GM19238 (cell line): ENCODE data around the gene TMEM138.

ENCODE experiments used
- DNase-seq: peaks from one replicate; pipeline ENCODE4 v3.0.0; 2011; ENCODE audit warnings: low spot score; ENCODE audit not compliant: insufficient read length

Gene TMEM138

DNA sequence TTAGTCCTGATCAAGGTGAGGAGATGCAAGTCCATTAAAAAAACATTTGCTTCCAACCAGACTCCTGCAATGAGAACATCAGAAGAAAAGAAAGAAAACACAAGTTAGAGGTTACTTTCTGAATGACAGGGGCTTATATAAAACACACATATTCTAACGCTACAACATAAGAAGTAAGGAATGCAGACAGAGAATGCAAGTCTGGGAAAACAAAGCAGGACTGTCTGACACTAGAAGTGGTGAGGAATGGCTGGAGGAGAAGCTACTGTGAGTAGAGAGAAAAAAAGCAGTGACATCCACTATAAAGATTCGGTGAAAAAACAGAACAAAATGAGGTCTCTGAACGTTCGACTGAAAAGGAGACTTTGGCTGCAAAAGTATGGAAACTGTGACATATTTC is 42.5 kb downstream of the TMEM138 start:
- DNase-seq = no peak

DNA sequence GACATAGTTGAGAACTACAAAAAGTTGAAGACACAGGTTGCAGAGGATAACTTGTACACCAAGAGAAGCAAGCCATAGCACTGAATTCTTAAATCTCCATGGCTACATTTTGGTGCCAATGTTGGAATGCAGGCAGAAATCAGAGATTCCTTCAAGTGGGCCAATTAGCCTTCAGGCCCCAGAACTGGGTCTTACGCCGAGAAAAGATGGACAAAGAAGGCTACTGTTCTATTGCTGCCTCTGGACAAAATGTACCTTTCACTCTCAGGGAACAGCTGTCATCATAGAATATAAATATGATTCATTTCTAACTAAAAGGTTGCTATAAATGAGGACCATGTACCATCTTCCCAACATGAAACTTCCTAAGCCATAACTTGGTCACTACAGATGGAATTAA is 43.9 kb downstream of the TMEM138 start:
- no peak for DNase-seq

DNA sequence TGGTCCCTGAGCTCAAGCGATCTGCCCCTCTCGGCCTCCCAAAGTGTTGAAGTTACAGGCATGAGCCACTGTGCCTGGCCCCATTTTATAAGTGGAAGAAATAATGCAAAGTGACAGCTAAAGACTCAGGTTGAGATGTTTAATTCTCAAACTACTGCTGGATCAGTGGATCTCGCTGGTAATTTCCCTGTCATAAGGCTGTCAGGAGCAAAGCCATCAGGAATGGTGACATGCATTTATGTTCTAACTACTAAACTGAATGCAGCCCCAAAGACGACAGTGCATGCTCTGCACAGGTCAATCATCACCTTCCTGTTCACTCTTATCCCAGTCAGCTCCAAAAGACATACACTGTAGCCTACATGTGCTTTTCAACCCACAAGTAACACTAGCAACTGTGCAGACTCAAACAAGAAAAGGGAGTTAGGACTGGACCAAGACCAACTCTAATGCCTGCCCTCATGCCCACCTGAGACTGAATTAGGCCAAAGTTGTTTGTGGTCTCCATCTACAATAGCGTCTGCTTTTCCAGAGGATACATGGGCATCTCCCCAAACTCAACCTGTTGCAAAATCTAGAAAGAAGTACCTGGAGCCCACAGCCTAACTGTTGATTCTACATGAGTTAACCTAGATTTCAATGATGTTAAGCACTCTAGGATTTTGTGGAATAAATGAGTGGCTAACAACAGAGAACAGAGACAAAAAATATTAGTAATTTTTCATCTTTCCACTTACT is 45.0 kb downstream of the TMEM138 start:
- DNase-seq = no peak

DNA sequence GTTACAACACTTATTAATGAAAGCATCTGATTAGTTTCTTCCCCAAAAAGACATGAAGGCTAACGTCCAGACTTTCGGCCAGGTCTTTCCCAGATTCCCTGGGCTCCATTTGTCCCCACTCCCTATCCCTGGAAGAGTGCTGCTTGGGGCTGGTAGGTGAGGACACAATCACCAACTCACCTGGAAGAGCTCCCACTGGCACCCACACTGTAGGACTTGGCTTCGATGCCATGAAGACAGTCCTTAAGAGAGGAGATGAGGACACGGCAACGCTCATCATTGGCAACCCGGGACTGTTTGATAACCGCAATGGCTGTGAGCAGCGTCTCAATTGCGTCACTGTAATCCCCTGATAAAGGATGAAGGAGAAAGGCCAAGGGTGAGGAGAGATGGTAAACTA is 49.4 kb downstream of the TMEM138 start:
- no peak for DNase-seq

DNA sequence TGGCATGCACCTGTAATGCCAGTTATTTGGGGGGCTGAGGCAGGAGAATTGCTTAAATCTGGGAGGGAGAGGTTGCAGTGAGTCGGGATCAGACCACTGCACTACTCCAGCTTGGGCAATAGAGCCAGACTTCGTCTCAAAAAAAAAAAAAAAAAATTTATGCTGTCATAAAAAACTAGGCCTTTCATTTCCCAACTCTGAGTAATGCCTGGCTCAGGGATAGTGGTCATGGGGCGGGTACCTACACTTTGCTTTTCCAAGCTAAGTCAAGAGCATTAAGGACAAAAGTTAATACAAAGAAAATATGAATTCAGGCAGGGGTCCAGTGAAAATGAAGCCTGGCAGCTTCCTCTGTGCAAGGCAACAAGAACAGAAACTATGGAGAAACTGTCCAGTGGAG is 51.3 kb downstream of the TMEM138 start:
- DNase-seq = no peak

DNA sequence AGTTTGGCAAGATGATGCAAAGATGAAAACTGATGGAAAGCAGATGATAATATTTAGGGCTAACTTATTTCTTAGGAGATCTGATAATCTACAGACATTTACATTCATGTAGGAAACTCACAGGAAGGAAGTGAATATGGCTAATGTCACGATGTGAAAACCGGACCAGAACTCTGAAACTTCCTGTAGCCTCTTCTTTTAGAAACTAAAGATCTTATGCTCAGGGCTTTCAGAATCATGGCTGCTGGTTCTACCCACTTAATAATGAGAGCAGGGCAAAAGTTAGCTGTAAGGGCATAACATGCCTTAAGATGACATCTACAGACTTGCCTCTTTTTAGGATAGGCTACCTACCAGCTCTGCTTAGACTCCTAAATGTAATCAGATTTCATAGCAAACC is 52.4 kb downstream of the TMEM138 start:
- no peak for DNase-seq

DNA sequence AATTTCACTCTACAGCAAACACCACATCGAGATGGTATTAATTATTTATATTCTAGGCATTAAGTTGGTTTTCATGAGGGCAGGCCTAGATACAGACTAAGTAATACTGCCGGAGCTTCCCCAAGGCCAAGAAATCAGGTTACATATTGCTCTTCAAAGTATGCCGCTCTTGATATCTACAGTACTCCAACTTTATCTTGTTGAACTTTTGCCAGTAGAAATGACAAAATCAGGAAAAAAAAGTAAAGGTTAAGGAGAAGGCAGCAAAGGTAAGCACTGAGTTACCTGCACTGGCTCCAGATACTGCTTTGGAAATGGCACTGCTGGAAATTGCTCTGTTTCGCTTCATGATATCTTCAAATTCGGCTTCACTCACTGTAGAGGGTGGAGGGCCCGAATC is 53.2 kb downstream of the TMEM138 start:
- no peak for DNase-seq

DNA sequence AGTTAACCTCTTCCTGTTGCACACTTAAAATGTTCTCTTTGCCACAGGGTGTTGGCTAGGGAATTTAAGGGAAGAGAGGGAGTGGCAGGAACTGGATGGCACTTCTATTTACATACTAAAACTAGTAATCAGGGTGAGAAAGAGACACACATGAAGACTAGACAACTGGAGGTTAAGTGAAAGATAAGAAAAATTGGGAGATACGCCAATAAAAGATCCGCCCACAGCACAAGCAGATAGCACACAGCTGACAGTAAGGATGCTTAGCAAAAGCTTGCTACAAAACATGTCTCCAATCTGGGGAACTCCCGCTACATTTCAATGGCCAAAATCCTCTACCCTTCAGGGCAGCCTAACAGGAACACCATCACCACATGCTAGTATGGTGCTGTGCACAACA is 54.8 kb downstream of the TMEM138 start:
- no peak for DNase-seq

DNA sequence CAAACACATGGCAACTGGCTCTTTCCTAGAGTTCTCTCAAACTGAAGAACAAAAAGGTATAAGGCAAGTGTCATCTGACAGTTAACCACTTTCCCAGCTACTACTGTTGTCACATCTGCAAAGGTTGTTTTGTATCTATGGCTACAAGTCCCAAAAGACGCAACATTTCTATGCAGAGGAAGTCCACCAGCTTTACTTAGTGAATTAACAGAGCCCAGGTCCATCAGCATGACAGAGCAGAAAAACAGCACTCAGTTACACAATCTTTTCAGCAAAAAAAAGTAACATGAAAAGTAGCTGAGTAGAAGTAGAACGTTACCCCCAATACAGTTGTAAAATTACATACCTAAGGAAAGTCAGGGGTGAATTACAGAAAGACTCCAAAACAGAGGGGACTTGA is 55.5 kb downstream of the TMEM138 start:
- DNase-seq = no peak

DNA sequence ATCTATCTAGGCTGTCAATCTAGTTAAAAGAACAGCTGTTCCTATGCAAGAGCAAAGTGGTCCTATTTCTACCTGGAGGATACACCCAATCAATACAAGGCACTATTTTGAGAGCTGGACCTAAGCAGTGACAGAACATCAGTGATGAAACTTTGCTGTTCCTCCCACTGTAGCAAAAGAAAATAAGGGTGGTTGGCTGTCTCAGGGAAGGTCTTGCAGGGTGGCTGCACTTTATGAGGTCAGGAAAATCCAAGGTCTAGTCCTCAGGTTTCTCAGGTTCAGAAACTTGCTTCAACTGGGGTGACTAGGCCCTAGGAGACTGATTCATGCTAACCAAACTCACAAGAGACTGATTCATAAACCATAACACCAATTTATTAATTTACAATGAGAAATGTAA is 56.0 kb downstream of the TMEM138 start:
- no peak for DNase-seq
